GM19372 (cell line): ENCODE measurements around the gene TFCP2L1.
A peak's percentile ranks its signal among the peaks of the same experiment; 100 is the strongest.

ENCODE experiments used
- ATAC-seq: cut with Tn5 transposase; IDR thresholded peaks from one replicate; pipeline ENCODE4 v1.9.1; 2021; ENCODE audit warnings: mild to moderate bottlenecking, low read depth, moderate library complexity; ENCODE audit not compliant: unreplicated experiment

The TFCP2L1 gene

DNA sequence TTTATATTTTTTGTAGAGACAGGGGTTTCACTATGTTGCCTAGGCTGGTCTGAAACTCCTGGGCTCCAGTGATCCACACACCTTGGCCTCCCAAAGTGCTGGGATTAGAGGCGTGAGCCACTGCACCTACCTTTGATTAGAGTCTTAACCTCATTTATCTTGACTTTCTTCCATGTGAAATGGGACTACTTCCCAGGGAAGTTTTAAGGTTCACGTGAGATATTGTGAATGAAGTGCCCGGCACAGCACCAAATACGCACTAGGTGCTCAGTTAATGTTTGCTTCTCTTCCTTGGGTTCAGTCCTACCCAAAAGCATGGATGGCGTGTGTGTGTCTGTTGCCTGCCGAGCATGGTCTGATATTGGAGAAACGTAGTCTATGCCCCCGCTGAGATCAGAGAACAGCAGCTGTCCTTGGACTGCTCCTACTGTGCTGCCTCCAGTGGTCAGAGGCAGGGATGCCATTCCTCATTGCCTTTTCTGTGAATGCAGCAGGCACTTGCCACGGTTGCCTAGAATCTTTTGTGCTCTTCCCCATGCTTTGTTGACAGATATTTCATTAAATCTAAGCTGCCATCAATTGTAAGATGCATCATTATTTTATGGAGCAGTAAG lies 12.3 kb upstream of the TFCP2L1 start:
- peak; percentile 61 for ATAC-seq

DNA sequence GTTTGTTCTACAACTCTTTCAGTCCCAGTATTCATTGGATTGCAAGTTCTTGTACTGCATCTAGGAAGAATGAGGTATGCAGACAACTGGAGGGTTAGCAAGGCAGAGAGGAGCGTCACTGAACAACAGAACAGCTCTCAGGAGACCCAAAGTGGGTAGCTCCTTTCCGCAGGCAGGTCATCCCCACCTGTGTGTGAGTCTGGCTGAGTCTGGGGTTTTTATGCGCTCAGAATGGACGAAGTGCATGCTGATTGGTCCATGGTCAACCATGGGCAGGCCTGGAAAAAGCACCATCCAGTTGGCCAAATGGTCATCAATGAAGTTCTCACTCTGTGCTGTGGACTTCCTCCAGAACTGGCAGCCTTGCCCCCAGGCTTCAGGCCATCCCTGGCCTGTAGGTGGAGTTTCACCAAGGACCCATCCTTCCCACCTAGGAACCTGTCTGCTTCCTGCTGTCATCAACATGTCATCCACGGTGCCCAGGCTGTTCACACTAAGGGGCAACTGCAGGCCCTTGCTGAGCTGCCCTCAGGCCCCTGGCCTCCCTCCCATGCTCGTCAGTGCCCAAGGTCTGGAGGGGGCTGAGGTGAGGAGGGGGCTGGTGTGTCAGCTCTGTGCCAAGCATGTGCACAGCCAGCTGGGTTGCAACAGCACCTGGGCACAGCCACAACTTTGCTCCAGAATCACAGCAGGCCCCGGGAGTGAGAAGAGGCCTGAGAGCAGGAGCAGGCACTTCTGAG lies 11.1 kb upstream of the TFCP2L1 start:
- ATAC-seq = no peak

DNA sequence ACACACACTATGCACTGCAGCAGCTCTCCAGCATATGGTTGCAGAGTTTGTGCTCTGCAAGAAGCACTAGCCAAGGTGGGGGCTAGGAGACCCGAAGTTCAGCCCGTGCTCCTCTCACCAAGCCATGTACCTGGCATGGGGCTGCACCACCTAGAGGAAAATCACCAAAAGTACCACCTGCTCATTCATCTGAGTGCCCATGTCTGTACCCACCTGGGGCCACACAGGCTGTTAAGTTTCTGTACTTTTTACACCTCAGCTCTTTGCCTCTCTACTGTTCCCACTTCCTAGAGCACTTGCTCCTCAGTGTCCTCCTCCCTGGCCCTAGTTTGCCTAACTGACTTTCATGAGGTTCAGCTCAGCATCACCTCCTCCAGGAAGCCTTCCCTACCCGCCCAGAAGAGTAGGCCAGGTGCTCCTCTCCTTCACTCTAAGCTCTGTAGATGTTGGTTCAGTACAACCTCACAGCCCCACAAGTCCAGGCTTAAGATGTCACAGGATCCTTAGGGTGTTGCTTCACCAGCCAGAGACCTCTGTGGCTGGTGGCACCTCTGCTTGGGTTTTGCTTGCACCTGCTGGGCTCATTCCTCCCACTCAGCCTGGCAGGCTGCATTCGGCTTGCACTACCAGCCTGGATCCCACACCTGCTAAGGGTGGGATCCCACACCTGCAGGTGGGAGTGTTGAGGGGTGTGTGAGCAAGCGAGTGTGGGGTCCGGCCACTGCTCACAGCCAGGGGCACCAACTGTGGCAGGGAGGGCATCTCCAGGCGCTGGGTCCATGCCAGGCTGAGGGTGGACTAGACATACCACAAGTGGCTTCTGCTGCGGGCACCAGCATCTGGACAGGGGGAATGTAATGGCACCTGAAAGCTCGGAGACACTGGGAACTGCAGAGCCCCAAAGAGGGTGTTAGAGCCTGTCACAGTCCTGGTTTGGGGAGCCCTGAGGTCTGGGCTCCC lies 10.2 kb upstream of the TFCP2L1 start:
- ATAC-seq = no peak

DNA sequence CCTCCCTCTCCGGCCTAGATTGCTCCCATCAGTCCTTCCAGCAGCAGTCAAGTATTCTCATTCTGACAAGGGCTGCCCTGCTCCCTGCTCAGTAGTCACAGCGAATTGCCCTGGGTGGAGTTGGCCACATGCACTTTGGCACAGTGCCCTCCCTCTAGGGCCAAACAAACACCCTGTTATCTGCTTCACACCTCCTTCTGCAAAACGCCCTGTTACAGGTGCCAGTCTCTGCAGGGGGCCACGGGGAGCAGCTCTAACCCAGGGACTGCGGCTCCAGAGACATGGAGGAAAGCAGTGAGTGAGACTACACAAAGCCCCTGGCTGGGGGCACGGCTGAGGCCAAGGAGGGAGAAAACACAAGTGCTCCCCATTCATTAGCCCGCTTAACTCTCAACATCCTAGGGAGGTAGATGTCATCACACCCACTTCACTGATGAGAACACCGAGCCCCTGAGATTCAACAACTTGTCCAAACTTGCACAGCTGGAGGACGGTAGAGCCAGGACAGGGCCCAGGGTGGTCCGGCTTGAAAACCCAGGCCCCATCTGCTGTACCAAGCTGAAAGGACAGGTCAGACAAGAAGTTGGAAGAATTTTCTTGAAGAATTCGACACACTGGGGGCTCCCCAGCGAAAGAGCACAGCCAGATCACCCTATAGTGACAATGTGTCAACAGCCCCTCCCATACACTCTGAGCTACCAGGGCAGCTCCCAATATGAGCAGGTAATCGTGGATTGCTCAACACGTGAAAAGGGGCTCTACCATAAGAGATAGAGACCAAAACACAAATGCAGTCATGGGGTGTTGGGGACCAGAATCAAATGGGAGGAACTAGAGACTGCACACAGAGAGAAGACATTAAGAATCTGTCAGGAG lies 8.7 kb upstream of the TFCP2L1 start:
- no peak for ATAC-seq

DNA sequence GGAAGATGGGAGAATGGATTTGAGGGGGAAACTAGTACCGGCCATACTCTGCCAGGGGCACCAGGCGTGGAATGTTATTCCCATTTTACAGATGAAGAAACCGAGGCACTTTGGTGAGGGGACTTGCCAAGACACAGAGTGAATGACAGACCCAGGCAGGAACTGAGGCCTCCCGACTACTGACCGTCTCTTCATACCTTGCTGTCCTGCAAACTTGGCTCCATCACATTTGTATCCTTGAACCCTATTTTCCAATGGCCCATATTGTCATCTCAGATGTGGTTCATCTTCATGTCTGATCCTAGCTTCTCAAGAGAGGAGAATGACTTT lies 6.2 kb upstream of the TFCP2L1 start:
- no peak for ATAC-seq

DNA sequence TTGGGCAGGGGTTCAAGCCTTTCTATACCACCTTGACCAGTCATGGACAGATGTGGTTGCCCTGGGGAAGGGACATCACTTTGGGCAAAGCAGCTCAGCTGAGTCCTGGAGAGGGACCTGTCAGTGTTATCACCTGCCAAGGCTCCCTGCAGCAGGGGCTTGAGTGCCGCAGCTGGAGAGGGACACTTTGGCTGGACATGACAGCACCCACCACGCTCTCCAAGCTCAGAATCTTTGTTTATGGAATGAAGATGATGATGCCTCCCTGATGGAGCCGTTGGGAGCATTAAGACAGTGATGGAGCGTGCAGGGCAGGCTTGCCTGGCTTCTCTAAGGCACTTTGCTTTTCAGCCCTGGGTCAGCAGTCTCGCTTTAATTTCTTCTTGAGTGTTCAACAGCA lies 4.3 kb upstream of the TFCP2L1 start:
- no peak for ATAC-seq

DNA sequence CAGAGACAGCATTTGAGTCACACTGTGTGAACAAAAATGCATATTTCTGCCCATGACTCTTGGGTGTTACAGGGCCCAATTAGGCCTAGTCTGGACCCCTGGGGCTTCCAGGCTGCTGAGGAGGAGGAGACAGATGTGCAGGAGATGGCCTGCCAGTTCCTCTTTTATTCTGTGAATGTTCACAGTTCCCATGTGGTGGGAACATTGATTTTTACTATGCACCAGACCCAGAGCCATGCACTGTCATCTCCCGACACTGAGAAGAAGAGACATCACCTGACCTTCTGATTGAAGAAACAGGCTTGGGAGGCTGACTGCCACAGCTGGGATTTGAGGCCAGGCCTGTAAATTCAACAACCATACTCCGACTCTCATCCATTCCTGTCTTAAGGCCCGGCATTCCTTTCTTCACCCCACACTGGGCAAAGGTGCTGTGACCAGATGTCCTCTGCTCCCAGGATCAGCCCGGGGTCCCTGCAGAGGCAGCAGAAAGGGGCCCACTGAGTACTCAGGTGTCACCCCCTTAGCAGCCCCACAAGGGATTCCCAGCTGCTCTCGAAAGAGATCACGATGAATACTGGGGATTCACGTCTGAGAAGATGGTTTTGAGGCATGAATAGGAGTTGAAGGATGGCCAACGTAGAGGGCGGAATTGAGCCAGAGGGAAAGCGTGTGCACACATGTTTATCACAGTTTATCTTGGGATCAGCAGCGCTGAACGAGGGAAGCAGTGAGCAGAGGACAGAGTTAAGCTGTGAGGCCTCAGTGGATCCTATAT lies 3.6 kb upstream of the TFCP2L1 start:
- no peak for ATAC-seq

DNA sequence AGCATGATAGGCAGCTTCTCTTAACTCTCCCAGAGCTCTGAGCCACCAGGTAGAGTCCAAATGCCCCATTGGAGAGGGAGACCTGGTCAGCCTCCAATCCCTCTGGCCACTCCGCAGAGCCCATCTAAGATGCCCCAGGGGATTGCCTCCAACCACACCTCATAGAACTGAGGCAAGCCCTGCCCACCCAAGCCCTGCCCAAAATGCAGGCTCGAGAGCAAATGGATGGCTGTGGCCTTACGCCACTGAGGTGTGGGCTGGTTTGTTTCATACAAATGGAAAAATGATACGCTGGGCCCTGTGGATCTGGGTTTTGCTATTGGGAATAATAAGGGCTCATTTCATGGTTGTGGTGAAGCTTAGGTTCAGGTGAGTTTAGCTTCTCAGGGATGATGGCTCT lies 3.0 kb upstream of the TFCP2L1 start:
- ATAC-seq = no peak

DNA sequence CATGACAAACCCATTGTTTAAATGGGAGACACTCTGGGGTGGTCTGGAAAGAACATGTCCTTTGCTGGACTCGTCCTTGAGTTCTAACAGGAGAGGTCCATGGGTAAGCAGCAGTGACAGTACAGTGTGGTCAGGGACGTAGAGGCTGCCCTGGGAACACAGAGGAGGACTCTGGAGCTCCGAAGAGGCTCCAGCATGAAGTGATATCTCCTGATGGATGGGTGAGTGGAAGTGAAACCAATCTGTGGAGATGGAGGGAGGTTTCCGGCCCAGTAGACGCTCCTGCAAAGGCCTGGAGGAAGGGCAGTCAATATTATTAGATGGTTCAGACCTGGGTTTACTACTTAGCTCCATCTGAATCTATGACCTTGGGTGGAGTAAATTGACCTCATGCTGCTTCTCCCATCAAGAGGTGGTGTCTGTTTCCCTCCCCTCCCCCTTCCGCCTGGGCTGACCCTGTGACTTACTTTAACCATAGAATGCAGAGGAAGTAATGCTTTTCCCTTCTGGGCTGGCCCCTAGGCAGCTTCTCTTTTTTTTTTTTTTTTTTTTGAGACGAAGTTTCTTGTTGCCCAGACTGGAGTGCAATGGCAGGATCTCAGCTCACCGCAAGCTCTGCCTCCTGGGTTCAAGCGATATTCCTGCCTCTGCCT lies 2.3 kb upstream of the TFCP2L1 start:
- ATAC-seq = no peak

DNA sequence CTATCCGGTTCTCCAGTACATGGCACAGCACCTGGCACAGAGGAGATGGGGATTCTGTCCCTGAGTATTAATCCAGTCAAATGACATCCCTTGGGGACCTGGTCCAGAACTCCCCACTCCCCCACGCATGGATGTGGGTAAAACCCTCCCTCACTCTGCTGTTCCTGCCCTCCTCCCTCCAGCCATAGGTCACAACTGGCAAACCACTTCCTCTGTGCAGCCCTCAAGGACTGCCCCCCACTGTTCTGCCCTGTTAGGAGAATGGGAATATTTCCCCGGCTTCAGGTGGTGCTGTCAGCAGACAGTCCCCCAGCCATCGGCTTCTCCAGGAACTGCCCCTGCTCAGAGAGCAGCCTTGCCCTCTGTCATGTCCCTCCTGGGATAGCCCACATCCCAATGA lies 1.5 kb upstream of the TFCP2L1 start:
- ATAC-seq = no peak

DNA sequence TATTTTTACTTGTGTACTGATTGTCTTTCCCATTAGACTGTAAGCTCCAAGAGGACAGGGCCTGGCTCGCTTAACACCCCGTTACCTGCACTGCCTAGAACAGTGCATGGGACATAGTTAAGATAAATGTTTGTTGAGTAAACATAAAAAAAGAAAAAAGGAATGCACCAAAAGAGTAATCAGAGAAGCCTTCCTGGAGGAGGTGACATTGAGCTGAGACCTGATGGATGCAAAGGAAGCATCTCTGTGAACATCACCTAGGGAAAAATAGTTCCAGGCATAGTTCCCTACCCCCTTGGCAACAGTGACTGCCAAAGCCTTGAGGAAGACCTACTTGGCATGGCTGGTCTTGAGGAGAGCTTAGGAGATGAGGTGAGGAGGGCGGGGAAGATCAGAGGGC lies 924 bp upstream of the TFCP2L1 start:
- ATAC-seq = no peak

DNA sequence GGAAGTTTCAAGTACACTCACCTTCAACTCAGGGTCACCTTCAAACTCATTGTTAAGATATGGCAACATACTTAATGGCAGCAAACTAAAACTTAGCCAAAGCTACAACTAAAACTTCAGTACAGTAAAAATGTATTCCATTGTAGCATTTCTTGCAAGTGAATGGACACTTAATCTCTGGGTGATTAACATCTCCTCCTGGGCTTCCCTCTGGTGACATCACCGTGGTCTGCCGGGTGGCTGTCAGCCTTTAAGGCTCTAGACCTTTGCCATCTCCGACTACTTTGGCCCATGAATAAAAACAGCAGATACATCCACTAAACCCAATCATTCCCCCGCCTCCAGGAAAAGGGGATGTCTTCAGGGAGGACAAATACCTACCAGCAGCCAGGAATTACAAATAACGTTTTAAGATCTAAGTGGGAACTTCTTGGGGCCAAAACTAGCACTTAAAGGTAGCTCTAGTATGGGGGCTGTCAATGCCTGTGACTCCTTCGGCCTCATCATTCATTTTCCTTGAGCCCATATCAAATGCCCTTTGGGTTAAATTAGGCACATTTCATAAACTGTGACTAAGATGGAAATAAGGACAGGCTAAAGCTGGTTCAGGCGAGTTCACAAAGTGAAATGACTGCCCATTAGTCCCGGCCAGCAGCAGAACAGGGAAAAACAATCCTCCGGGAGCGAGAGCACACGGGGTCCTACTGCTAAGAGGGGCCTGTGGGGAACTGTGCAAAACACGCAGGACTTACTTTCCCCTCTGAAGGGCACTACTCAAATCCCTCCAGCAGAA lies 1.1 kb downstream of the TFCP2L1 start:
- no peak for ATAC-seq

DNA sequence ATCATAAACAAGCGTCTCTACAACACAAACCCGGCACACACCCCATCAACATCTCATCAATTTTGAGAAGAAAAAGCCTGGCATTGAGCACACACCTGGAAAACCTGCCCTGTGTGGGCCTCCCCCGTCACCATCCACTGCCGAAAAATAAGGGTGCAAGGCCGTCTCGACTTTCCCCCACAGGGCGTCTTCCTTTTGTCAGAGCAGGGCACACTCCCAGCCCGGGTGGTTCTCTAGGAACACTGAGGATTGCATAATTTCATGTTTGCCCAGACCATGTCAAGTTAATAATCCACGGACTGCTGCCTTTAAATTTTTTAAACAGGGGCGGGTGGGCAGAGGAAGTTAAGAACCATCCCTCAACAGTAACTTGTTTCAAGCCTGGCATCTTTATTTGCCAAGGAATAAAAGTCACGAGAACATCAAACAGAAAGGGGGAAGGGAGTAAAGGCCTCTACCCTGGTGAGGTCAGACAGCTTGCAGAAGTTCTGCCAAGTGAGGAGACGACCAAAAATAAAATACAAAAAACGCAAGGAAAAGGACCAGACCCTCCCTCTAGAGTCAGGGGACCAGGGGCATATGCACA lies 2.1 kb downstream of the TFCP2L1 start:
- no peak for ATAC-seq

DNA sequence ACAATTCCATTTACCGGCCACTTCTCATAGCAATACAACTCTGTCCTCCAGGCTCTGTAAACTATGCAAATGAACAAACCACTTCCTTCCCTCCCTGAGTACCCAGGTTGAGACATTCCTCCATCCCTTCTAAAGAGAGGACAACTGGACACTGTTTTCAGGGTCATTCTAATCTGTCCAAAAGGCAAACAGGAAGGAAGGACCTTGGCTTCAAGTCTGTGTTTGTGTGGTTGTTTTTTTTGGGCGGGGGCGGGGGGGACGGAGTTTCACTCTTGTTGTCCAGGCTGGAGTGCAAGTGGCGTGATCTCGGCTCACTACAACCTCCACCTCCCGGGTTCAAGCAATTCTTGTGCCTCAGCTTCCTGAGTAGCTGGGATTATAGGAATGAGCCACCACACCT lies 3.3 kb downstream of the TFCP2L1 start:
- no peak for ATAC-seq

DNA sequence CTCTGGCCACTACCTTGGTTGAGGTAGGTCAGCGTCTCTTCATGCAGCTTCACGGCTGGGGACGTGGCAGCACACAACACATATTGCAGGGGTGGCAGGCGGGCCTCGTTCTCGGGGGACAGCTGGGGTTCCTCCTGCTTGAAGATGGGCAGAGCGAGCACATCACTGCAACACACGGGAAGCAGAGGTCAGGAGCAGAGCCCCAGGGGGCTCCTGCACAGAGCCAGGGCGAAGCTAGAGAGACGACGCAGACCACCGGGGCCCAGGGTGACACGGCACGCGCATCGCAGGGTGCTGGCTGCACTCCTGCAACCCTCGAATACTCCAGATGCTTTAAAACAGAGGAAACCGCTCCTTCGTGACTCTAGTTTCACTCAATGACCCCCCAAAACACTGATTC lies 3.9 kb downstream of the TFCP2L1 start:
- no peak for ATAC-seq

DNA sequence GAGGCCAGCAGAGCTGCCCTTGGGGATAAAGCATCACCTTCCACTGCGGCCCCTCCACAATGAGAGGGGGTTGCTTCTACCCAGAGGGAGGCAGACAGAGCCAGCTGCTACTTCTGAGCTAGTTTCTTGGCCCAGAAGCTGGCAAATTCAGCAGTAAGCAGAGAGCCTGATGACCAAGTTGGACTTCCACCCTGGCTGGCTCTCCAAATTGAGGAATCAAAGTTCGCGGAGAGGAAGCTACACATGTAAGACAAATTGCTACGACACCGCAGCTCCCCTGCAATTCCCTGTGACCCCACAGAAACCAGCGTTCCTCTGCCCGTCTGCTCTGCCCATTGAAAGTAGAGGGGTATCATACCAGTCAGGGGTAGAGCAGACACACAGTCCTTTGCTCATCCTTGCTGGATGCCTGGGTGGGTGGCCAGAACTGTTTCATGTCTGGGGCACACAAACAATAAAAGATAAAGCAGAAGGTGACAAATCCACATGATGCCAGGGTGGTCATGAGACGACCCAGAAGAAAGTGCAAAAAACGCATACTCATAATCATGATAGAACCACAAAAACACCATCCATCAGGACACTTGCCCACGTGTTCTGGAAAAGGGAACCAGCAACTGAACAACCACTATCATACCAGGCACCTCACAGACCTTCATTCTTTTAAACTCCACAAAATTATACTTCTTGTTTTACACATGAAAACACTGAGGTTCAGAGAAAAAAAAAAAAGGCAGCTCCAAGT lies 5.4 kb downstream of the TFCP2L1 start:
- ATAC-seq = no peak

DNA sequence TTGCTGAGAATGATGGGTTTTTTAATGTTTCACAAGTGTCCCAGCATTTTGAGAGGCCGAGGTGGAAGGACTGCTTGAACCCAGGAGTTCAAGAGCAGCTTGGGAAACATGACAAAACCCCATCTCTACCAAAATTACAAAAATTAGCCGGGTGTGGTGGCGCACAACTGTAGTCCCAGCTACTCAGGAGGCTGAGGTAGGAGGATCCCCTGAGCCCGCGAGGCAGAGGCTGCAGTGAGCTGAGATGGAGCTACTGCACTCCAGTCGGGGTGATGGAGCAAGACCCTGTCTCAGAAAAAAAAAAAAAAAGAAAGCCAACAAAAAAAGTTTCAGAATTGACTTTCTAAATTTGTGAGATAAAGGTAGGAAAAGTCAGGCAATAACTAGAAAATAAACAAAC lies 8.7 kb downstream of the TFCP2L1 start:
- ATAC-seq = no peak
